HG02885 (cell line): ENCODE data around the gene MRPL47.

ENCODE experiments used
- ATAC-seq: cut with Tn5 transposase; IDR thresholded peaks from one replicate; pipeline ENCODE4 v1.9.1; 2021; ENCODE audit warnings: mild to moderate bottlenecking; ENCODE audit not compliant: unreplicated experiment, poor library complexity

MRPL47 gene

GRCh38 chr3:179599531-179599930 is 4.9 kb downstream of the MRPL47 start:
- ATAC-seq, result no peak

- no peak for ATAC-seq
Observed at GRCh38 chr3:179591313-179591712, 13.1 kb downstream of the MRPL47 start.

GRCh38 chr3:179590669-179591068 is 13.8 kb downstream of the MRPL47 start:
- no peak for ATAC-seq

GRCh38 chr3:179589143-179589542 is 15.3 kb downstream of the MRPL47 start:
- ATAC-seq, result no peak

- no peak for ATAC-seq
Observed at GRCh38 chr3:179580992-179581391, 23.4 kb downstream of the MRPL47 start.

GRCh38 chr3:179565496-179565895 is 38.9 kb downstream of the MRPL47 start:
- no peak for ATAC-seq

GRCh38 chr3:179563271-179563783 is 41.1 kb downstream of the MRPL47 start:
- ATAC-seq, result peak; percentile 46

GRCh38 chr3:179562591-179563270 is 41.7 kb downstream of the MRPL47 start, which contains the start of gene ACTL6A:
Gene ACTL6A, plus strand, starts transcription at chr3:179562926. Its CDS starts 167 bp downstream, at chr3:179563093.
- peak; percentile 95 for ATAC-seq

GRCh38 chr3:179560791-179561190 is 43.6 kb downstream of the MRPL47 start:
- ATAC-seq, result no peak

GRCh38 chr3:179558742-179559364 is 45.6 kb downstream of the MRPL47 start:
- ATAC-seq, result no peak

GRCh38 chr3:179551349-179552105 is 52.9 kb downstream of the MRPL47 start:
- no peak for ATAC-seq

GRCh38 chr3:179546814-179547241 is 57.6 kb downstream of the MRPL47 start:
- peak; percentile 83 for ATAC-seq

GRCh38 chr3:179544981-179545645 is 59.3 kb downstream of the MRPL47 start:
- no peak for ATAC-seq

- no peak for ATAC-seq
Observed at GRCh38 chr3:179542375-179542774, 62.1 kb downstream of the MRPL47 start.

- ATAC-seq, result no peak
Observed at GRCh38 chr3:179541596-179541995, 62.8 kb downstream of the MRPL47 start.

GRCh38 chr3:179541094-179541493 is 63.3 kb downstream of the MRPL47 start:
- no peak for ATAC-seq
